A673 (cell line): ENCODE results near the gene NABP1. TPM values are rescaled to one million over a fixed set of nuclear protein-coding genes. Genes with fewer than 3 reads are reported as not detected.

ENCODE experiments used
- BruUV-seq: library from RNA; stranded (reverse); fragments of 400-500 nt; replicated peaks from 2 replicates; lab custom pipeline; 2021; lab: Mats Ljungman, UMichigan
- CTCF ChIA-PET: fragments of 300-600 bp; sonication (Branson Sonifier 250); formaldehyde crosslinking; loops from one replicate; lab custom pipeline; 2022; ENCODE audit warnings: antibody characterized with exemption; lab: Charles Lee
- POLR2A ChIA-PET: fragments of 300-600 bp; sonication (Branson Sonifier 250); formaldehyde crosslinking; loops from one replicate; lab custom pipeline; 2022; ENCODE audit warnings: antibody characterized with exemption; ENCODE audit not compliant: low non-redundant PET; lab: Charles Lee
- DNase-seq: peaks from one replicate; pipeline ENCODE4 v3.0.0-alpha.2; 2015; ENCODE audit warnings: low spot score
- H3K27ac ChIP-seq: fragments of 200-600 bp; sonication (generic); 2 replicates; pipeline ENCODE4 v1.5.1; 2016; ENCODE audit warnings: mixed run types, low read depth, mild to moderate bottlenecking, mixed read lengths, antibody characterized with exemption, low read length; ENCODE audit not compliant: poor library complexity, severe bottlenecking
- H3K27me3 ChIP-seq: fragments of 200-600 bp; sonication (generic); replicated peaks from 2 replicates; pipeline ENCODE4 v1.6.1; 2017; ENCODE audit warnings: mixed run types, low read depth, mild to moderate bottlenecking, mixed read lengths, antibody characterized with exemption, low read length; ENCODE audit not compliant: insufficient read depth, poor library complexity
- H3K36me3 ChIP-seq: fragments of 200-600 bp; sonication (generic); 2 replicates; pipeline ENCODE4 v1.6.1; 2016; ENCODE audit warnings: mixed run types, mild to moderate bottlenecking, mixed read lengths, antibody characterized with exemption, low read length; ENCODE audit not compliant: insufficient read depth, poor library complexity, severe bottlenecking
- H3K4me1 ChIP-seq: fragments of 200-600 bp; sonication (generic); 2 replicates; pipeline ENCODE4 v1.6.1; 2017; ENCODE audit warnings: mixed run types, mild to moderate bottlenecking, mixed read lengths, antibody characterized with exemption, low read length; ENCODE audit not compliant: insufficient read depth, poor library complexity, severe bottlenecking
- H3K4me3 ChIP-seq: fragments of 200-600 bp; sonication (generic); 2 replicates; pipeline ENCODE4 v1.5.1; 2016; ENCODE audit warnings: low read depth, mixed run types, mild to moderate bottlenecking, mixed read lengths, low read length; ENCODE audit not compliant: poor library complexity, severe bottlenecking
- H3K9me3 ChIP-seq: fragments of 200-600 bp; sonication (generic); 2 replicates; pipeline ENCODE4 v1.6.1; 2016; ENCODE audit warnings: mixed run types, low read depth, mild to moderate bottlenecking, mixed read lengths, antibody characterized with exemption, low read length; ENCODE audit not compliant: poor library complexity, severe bottlenecking
- CTCF ChIP-seq: fragments of 300-800, 200-600 bp; sonication (generic); conservative IDR thresholded peaks from 2 replicates; pipeline ENCODE4 v1.5.1; 2017; ENCODE audit warnings: low read depth, mild to moderate bottlenecking, antibody characterized with exemption, low read length, moderate library complexity, mixed read lengths
- EZH2 ChIP-seq: fragments of 200-600 bp; sonication (generic); IDR thresholded peaks from 2 replicates; pipeline ENCODE4 v1.6.1; 2017; ENCODE audit warnings: borderline replicate concordance, low read depth, mild to moderate bottlenecking, mixed read lengths, antibody characterized with exemption, low read length; ENCODE audit not compliant: poor library complexity, severe bottlenecking
- intact Hi-C: fragments of 100-400 bp; cut with micrococcal nuclease; formaldehyde crosslinking; loops from one replicate; pipeline ENCODE4 v1.10.0; 2022; ENCODE audit not compliant: unreplicated experiment
- total RNA-seq: library from RNA; stranded (reverse); gene quantifications from 2 replicates; pipeline ENCODE4 v1.2.3, GENCODE V29; 2021

NABP1 gene
- total RNA-seq, 1 experiment from 2014 or later: 38.4 TPM

GRCh38 chr2:191680639-191681038 lies 2.7 kb downstream of the NABP1 start:
- Histone ChIP-seq H3K4me3 (peak overlapping the region; percentile 80), H3K9me3 (no peaks in the 10 kb centered on the region), H3K27ac (no peak overlapping the region), H3K4me1 (peaks cover 40% of the 10 kb centered on the region), H3K27me3 (no peaks in the 10 kb centered on the region), H3K36me3 (peaks cover 34% of the 10 kb centered on the region)
- intact Hi-C loops: no loop called here
- BruUV-seq: no TSS peak
- CTCF ChIA-PET: no interaction called here
- DNase-seq: no peak
- POLR2A ChIA-PET: no interaction called here
- TF ChIP-seq EZH2: no peak
- TF ChIP-seq CTCF: no peak

- TF ChIP-seq CTCF (no peak), EZH2 (no peak)
- no TSS peak for BruUV-seq
- Histone ChIP-seq H3K36me3 (peaks cover 48% of the 10 kb centered on the region), H3K9me3 (no peaks in the 10 kb centered on the region), H3K4me3 (no peak overlapping the region), H3K27ac (no peak overlapping the region), H3K27me3 (no peaks in the 10 kb centered on the region), H3K4me1 (peaks cover 25% of the 10 kb centered on the region)
- ChIA-PET CTCF (no interaction called here), POLR2A (interaction anchor here (0.6 kb wide), 1 partner anchor 1407 kb away, joined by 6 read pairs; no protein-coding TSS in a partner anchor)
- no peak for DNase-seq
- intact Hi-C loops: no loop called here
These were observed 4.2 kb downstream of the NABP1 start for GRCh38 chr2:191682126-191682525.

GRCh38 chr2:191686066-191686465 lies 8.1 kb downstream of the NABP1 start:
- intact Hi-C loops: no loop called here
- DNase-seq: no peak
- Histone ChIP-seq H3K4me3 (no peak overlapping the region), H3K9me3 (no peaks in the 10 kb centered on the region), H3K36me3 (peaks cover 63% of the 10 kb centered on the region), H3K27me3 (no peaks in the 10 kb centered on the region), H3K4me1 (peaks cover 9% of the 10 kb centered on the region), H3K27ac (no peak overlapping the region)
- no TSS peak for BruUV-seq
- no peak for TF ChIP-seq EZH2
- no peak for TF ChIP-seq CTCF
- CTCF ChIA-PET: no interaction called here
- POLR2A ChIA-PET: no interaction called here
